Mucosa of descending colon (tissue), 3 donors: ENCODE measurements around the gene SPRY2. TPM values are rescaled to one million over a fixed set of nuclear protein-coding genes. Genes with fewer than 3 reads are reported as not detected.

Experiments
- ATAC-seq: fragments of 200-7000 bp; cut with Tn5 transposase; one replicate; pipeline ENCODE4 v1.9.1; 2020; ENCODE audit warnings: mild to moderate bottlenecking, moderate library complexity
- DNase-seq, 3 donors: peaks; one replicate each; pipeline ENCODE4 v3.0.0-alpha.2; 2020
- H3K36me3 ChIP-seq: fragments of 200-600 bp; one replicate; pipeline ENCODE4 v1.8.0; 2021; ENCODE audit warnings: low read depth, mild to moderate bottlenecking
- H3K4me1 ChIP-seq: fragments of 200-600 bp; one replicate; pipeline ENCODE4 v1.8.0; 2021; ENCODE audit warnings: low read depth, mild to moderate bottlenecking
- H3K4me3 ChIP-seq: fragments of 200-600 bp; one replicate; pipeline ENCODE4 v1.8.0; 2021; ENCODE audit warnings: mild to moderate bottlenecking
- H3K9me3 ChIP-seq: fragments of 200-600 bp; one replicate; pipeline ENCODE4 v1.8.0; 2021; ENCODE audit warnings: mild to moderate bottlenecking
- CTCF ChIP-seq: fragments of 200-600 bp; IDR thresholded peaks from one replicate; pipeline ENCODE4 v1.8.0; 2022; ENCODE audit warnings: antibody characterized with exemption, mild to moderate bottlenecking
- intact Hi-C, 2 donors: fragments of 100-400 bp; cut with DNase I in 1 of 2; cut with micrococcal nuclease in 1 of 2; formaldehyde crosslinking; loops; one replicate each; pipeline versions ENCODE4 v1.11.0 to v1.11.1; 2022; cut with DNase I, micrococcal nuclease
- total RNA-seq, 3 donors: library from RNA; stranded (reverse); fragmentation: NEBNext Ultra II Directional in 2 of 3; extraction: Animal tissue kit (Norgen Biotek cat#: 25700) in 2 of 3; gene quantifications; one replicate each; pipeline versions ENCODE4 v1.2.1 to v1.2.4, GENCODE V29; 2021 to 2023
- donor health status: DM: no; HTN: no; CAD: no; lungs with moderate emphysema.
- donor health status: DM: no; HTN: no; CAD: no.
- donor health status: DM: no; HTN: yes; CAD: no.

Gene SPRY2
- total RNA-seq, 3 donors from 2014 or later: 47.8 to 51.3 (median 50.9) TPM

GRCh38 chr13:80309926-80310325, 31.0 kb downstream of the SPRY2 start:
- Histone ChIP-seq H3K4me3 (no peak overlapping the region), H3K9me3 (no peaks in the 10 kb centered on the region), H3K36me3 (no peaks in the 10 kb centered on the region), H3K4me1 (peaks cover 8% of the 10 kb centered on the region)
- DNase-seq (no peak), ATAC-seq (no peak)
- intact Hi-C loops: no loop called here
- no peak for TF ChIP-seq CTCF

DNA sequence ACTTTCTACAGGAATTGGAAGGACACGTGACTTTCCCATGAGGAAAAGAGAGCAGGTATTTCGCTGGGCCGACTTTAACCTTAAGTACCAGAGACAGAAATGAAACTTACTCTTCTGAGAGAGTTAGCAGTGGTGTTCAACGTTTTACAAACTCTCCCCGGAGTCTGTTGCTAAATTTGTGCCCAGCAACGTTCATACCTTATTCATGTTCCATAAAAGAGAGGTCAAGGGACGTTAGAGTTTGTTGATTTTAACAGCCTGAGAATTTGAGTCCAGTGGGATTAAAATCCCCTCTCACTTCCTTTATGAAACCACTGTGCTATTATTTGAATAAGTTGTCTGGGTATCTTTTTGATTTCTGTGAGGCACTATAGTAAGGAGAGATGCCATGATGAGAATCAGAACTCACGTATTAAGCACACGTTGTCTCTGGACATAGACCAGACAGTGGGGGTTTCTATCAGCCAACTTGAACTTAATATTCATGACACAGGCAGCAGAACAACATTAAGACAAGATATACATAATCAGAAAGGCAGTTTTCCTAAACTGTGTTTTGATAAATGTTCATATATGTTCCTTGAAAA, 33.4 kb downstream of the SPRY2 start:
- no peak overlapping the region for H3K4me3 ChIP-seq
- DNase-seq (no peak), ATAC-seq (no peak)
- H3K9me3 ChIP-seq: no peaks in the 10 kb centered on the region
- no peak for TF ChIP-seq CTCF
- intact Hi-C loops: no loop called here
- H3K36me3 ChIP-seq: no peaks in the 10 kb centered on the region
- peaks cover under 1% of the 10 kb centered on the region for H3K4me1 ChIP-seq

- no peak for ATAC-seq
- no peak for DNase-seq
- no peaks in the 10 kb centered on the region for H3K4me1 ChIP-seq
- intact Hi-C loops: no loop called here
- H3K36me3 ChIP-seq: no peaks in the 10 kb centered on the region
- H3K9me3 ChIP-seq: no peaks in the 10 kb centered on the region
- no peak overlapping the region for H3K4me3 ChIP-seq
- TF ChIP-seq CTCF: no peak
Observed at GRCh38 chr13:80306337-80306972, 34.5 kb downstream of the SPRY2 start.

DNA sequence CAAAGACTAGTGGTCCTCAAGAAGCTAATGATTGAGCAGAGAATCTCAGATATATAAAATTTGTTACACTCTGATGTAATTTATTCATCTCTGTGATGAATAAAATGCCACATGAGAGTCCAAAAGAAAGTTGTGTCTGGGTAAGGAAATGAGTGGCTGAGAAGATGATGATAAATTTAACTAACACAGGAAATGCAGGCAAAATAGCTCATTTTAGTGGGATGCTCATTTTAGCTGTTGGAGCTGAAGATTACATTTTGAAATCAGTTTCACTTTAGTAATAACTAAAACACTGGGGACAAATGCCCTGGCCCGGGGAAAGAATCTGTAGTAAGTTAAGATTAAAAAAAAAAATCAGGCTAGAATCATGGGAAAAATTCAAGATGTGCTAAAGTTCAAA, 35.2 kb downstream of the SPRY2 start:
- TF ChIP-seq CTCF: no peak
- H3K9me3 ChIP-seq: no peaks in the 10 kb centered on the region
- DNase-seq (no peak), ATAC-seq (no peak)
- H3K4me1 ChIP-seq: no peaks in the 10 kb centered on the region
- no peak overlapping the region for H3K4me3 ChIP-seq
- H3K36me3 ChIP-seq: no peaks in the 10 kb centered on the region
- intact Hi-C loops: no loop called here

DNA sequence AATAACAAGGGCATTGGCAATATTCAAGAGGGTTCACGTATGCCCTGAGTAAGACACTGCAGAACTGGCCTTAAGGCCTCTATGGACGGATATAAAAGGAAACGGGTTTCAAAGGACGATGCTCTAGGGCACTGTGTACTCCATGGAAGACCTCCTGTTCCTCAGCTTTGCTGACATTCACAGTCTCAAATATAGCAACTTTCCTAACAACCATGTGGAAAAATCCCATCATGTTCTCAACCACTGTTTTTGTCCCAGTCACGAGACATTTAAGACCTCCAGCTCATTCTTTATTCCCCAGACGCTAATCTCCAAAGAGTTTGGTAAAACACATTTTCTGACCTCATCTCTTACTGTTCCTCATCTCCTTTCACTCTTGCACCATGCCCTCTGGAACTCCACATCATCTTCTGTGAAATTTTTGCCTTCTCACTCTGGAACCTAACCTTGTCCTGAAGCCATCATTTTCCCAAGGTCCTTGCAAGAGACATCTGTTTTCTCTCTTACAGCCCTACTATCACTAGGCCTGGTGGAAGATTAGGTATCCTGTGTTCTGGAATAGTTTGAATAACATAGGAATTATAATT, 37.6 kb downstream of the SPRY2 start:
- no peak for TF ChIP-seq CTCF
- H3K36me3 ChIP-seq: no peaks in the 10 kb centered on the region
- H3K9me3 ChIP-seq: no peaks in the 10 kb centered on the region
- DNase-seq (no peak), ATAC-seq (no peak)
- intact Hi-C loops: no loop called here
- H3K4me1 ChIP-seq: no peaks in the 10 kb centered on the region
- H3K4me3 ChIP-seq: no peak overlapping the region
